Left lung (tissue), 10 donors: ENCODE measurements around the gene KRT16. TPM values are rescaled to one million over a fixed set of nuclear protein-coding genes. Genes with fewer than 3 reads are reported as not detected.
A peak's percentile ranks its signal among the peaks of the same experiment; 100 is the strongest.
"Not testable (repeated sequence)": the region's sequence is repeated elsewhere in the genome, so short reads cannot be mapped to it uniquely, and the experiment has no call there.

Source experiments
- ATAC-seq: fragments of 200-7000 bp; cut with Tn5 transposase; one replicate; pipeline ENCODE4 v1.9.1; 2020; ENCODE audit warnings: moderate library complexity
- DNase-seq, 4 donors: peaks; one replicate each; pipeline ENCODE4 v3.0.0-alpha.2; 2013 to 2020
- H3K27ac ChIP-seq, 2 donors: fragments of 200-600 bp; sonication (generic) in 1 of 2; one replicate each; pipeline versions ENCODE4 v1.5.0 to v1.8.0; 2020 to 2021
- H3K27me3 ChIP-seq, 2 donors: fragments of 200-600 bp; sonication (generic) in 1 of 2; one replicate each; pipeline versions ENCODE4 v1.5.0 to v1.8.0; 2020 to 2021
- H3K36me3 ChIP-seq, 2 donors: fragments of 200-600 bp; sonication (generic) in 1 of 2; one replicate each; pipeline versions ENCODE4 v1.5.0 to v1.8.0; 2020 to 2021
- H3K4me1 ChIP-seq, 2 donors: fragments of 200-600 bp; one replicate each; pipeline ENCODE4 v1.8.0; 2021
- H3K4me3 ChIP-seq, 2 donors: fragments of 200-600 bp; sonication (generic) in 1 of 2; one replicate each; pipeline versions ENCODE4 v1.5.0 to v1.8.0; 2020 to 2021; ENCODE audit warnings: mild to moderate bottlenecking in 1 of 2
- H3K9me3 ChIP-seq, 2 donors: fragments of 200-600 bp; sonication (generic) in 1 of 2; one replicate each; pipeline versions ENCODE4 v1.5.0 to v1.8.0; 2020 to 2021
- CTCF ChIP-seq, 2 donors: fragments of 200-600 bp; sonication (generic) in 1 of 2; IDR thresholded peaks; one replicate each; pipeline versions ENCODE4 v1.5.0 to v1.8.0; 2021; ENCODE audit warnings: antibody characterized with exemption in 2 of 2
- intact Hi-C, 2 donors: fragments of 100-400 bp; cut with DNase I; formaldehyde crosslinking; loops; one replicate each; pipeline versions ENCODE4 v1.11.2 to v1.14.2; 2022
- polyA plus RNA-seq, 6 donors: library from polyadenylated mRNA; unstranded; fragments of 120-200 nt; gene quantifications; one replicate each; pipeline ENCODE4 v1.2.1, GENCODE V29; 2013; ENCODE audit not compliant: insufficient read length in 6 of 6
- total RNA-seq, 2 donors: library from RNA; stranded (reverse); fragmentation: NEBNext Ultra II Directional; extraction: Animal tissue kit (Norgen Biotek cat#: 25700); gene quantifications; one replicate each; pipeline ENCODE4 v1.2.1, GENCODE V29; 2021
- donor health status: DM: no; HTN: yes; CAD: no.
- donor health status: DM: no; HTN: no; CAD: no.

Gene KRT16
- total and polyA plus RNA-seq, 8 donors: 0.65 to 1.0 TPM; not detected in 6

GRCh38 chr17:41629316-41629715 is 16.7 kb upstream of the KRT16 start:
- Histone ChIP-seq H3K27ac (no peak overlapping the region), H3K27me3 (peaks cover 0 to 16% of the 10 kb centered on the region in 2 donors), H3K4me1 (no peaks in the 10 kb centered on the region), H3K9me3 (no peaks in the 10 kb centered on the region), H3K4me3 (no peak overlapping the region), H3K36me3 (no peaks in the 10 kb centered on the region)
- DNase-seq (no peak), ATAC-seq (no peak)
- intact Hi-C loops: no loop called here
- TF ChIP-seq CTCF (IDR thresholded peaks at IDR 0.05): no peak

GRCh38 chr17:41628621-41629255 is 16.2 kb upstream of the KRT16 start:
- H3K27ac ChIP-seq, DNase-seq, ATAC-seq, H3K4me1 ChIP-seq, intact Hi-C loops, H3K9me3 ChIP-seq, H3K4me3 ChIP-seq, H3K36me3 ChIP-seq: not testable (repeated sequence)
- H3K27me3 ChIP-seq: peaks cover 0 to 21% of the 10 kb centered on the region in 2 donors

GRCh38 chr17:41628073-41628370 is 15.5 kb upstream of the KRT16 start:
- ATAC-seq, H3K4me1 ChIP-seq, H3K36me3 ChIP-seq, intact Hi-C loops, DNase-seq, H3K27ac ChIP-seq, H3K9me3 ChIP-seq, H3K4me3 ChIP-seq: not testable (repeated sequence)
- H3K27me3 ChIP-seq: peaks cover 0 to 22% of the 10 kb centered on the region in 2 donors

- intact Hi-C loops: no loop called here
- TF ChIP-seq CTCF (IDR thresholded peaks at IDR 0.05): no peak
- DNase-seq: peak in 1 of 4 donors; percentile 62
- no peaks in the 10 kb centered on the region for H3K4me1 ChIP-seq
- H3K9me3 ChIP-seq: no peaks in the 10 kb centered on the region
- no peak overlapping the region for H3K27ac ChIP-seq
- H3K4me3 ChIP-seq: no peak overlapping the region
- ATAC-seq: no peak
- H3K27me3 ChIP-seq: peaks cover 0 to 22% of the 10 kb centered on the region in 2 donors
- H3K36me3 ChIP-seq: no peaks in the 10 kb centered on the region
Observed at GRCh38 chr17:41627316-41628072, 14.9 kb upstream of the KRT16 start.

- H3K36me3 ChIP-seq, H3K27ac ChIP-seq, intact Hi-C loops, H3K4me3 ChIP-seq, DNase-seq, ATAC-seq, H3K4me1 ChIP-seq, H3K9me3 ChIP-seq: not testable (repeated sequence)
- H3K27me3 ChIP-seq: peaks cover 0 to 22% of the 10 kb centered on the region in 2 donors
Observed at GRCh38 chr17:41626914-41627295, 14.3 kb upstream of the KRT16 start.

- ATAC-seq, DNase-seq, H3K27ac ChIP-seq, H3K36me3 ChIP-seq, intact Hi-C loops, H3K4me1 ChIP-seq, H3K9me3 ChIP-seq, H3K4me3 ChIP-seq: not testable (repeated sequence)
- peaks cover 0 to 22% of the 10 kb centered on the region in 2 donors for H3K27me3 ChIP-seq
Observed at GRCh38 chr17:41626028-41626913, 13.7 kb upstream of the KRT16 start.

GRCh38 chr17:41625602-41626001 is 13.0 kb upstream of the KRT16 start:
- H3K27ac ChIP-seq: no peak overlapping the region
- intact Hi-C loops: no loop called here
- no peak for ATAC-seq
- no peaks in the 10 kb centered on the region for H3K4me1 ChIP-seq
- no peak for TF ChIP-seq CTCF (IDR thresholded peaks at IDR 0.05)
- no peak overlapping the region for H3K4me3 ChIP-seq
- peaks cover 0 to 22% of the 10 kb centered on the region in 2 donors for H3K27me3 ChIP-seq
- no peaks in the 10 kb centered on the region for H3K9me3 ChIP-seq
- H3K36me3 ChIP-seq: no peaks in the 10 kb centered on the region
- DNase-seq: peak in 2 of 4 donors; percentile 51 to 57
